Astrocyte of the spinal cord (primary cell): ENCODE data around the gene MAML3.

Source experiments
- DNase-seq: peaks from one replicate; pipeline ENCODE4 v3.0.0; 2011; ENCODE audit warnings: low read depth, low spot score
- H3K4me3 ChIP-seq: 2 replicates; pipeline ENCODE4 v1.5.1; 2011; ENCODE audit warnings: low read depth, mild to moderate bottlenecking, low read length, moderate library complexity
- in situ Hi-C: cut with HindIII; loops from 2 replicates; pipeline ENCODE4 v1.10.0; 2017; ENCODE audit warnings: low sequenced_read_pairs
- TF ChIP-seq, protein P1 (sequence below): IDR thresholded peaks from 2 replicates; pipeline ENCODE4 v1.5.1; 2012; ENCODE audit warnings: low read depth, mild to moderate bottlenecking, low read length, inconsistent platforms

MAML3 gene

DNA sequence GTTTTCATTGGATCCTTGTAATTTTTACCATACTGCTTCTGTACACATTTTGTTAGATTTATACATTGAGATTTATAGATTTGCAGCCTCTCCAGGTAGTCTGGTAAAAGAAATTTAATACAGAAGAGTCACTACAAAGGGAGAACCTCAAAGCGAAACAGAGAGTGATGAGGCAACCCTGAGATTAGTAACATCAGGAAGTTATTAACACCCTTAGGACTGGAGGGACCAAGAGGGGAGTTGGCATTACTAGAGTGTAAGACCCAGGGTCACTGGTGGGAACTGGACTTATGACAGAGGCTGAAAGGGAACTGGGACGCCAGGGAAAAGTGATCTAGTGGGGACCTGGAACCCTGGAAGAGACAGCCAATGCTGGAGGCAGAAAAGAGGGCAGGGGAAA lies 20.6 kb upstream of the MAML3 start:
- in situ Hi-C loops: no loop called here
- no peak overlapping the region for H3K4me3 ChIP-seq
- DNase-seq: no peak
- TF ChIP-seq, protein P1, sequence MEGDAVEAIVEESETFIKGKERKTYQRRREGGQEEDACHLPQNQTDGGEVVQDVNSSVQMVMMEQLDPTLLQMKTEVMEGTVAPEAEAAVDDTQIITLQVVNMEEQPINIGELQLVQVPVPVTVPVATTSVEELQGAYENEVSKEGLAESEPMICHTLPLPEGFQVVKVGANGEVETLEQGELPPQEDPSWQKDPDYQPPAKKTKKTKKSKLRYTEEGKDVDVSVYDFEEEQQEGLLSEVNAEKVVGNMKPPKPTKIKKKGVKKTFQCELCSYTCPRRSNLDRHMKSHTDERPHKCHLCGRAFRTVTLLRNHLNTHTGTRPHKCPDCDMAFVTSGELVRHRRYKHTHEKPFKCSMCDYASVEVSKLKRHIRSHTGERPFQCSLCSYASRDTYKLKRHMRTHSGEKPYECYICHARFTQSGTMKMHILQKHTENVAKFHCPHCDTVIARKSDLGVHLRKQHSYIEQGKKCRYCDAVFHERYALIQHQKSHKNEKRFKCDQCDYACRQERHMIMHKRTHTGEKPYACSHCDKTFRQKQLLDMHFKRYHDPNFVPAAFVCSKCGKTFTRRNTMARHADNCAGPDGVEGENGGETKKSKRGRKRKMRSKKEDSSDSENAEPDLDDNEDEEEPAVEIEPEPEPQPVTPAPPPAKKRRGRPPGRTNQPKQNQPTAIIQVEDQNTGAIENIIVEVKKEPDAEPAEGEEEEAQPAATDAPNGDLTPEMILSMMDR: no peak

DNA sequence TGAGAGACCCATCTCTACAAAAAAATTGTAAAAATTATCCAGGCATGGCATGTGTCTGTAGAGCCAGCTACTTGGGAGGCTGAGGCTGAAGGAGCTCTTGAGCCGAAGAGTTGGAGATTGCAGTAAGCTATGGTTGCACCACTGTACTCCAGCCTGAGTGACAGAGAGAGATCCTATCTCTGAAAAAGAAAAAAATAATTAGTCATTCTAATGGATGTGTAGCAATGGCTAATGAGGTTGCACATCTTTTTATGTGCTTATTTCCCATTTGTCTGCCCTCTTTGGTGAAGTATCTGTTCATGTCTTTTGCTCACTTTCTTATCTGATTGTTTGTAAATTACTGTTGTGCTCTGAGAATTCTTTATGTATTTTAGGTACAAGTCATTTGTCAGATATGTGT lies 19.0 kb upstream of the MAML3 start:
- in situ Hi-C loops: no loop called here
- TF ChIP-seq, protein P1: no peak
- no peak for DNase-seq
- H3K4me3 ChIP-seq: no peak overlapping the region

DNA sequence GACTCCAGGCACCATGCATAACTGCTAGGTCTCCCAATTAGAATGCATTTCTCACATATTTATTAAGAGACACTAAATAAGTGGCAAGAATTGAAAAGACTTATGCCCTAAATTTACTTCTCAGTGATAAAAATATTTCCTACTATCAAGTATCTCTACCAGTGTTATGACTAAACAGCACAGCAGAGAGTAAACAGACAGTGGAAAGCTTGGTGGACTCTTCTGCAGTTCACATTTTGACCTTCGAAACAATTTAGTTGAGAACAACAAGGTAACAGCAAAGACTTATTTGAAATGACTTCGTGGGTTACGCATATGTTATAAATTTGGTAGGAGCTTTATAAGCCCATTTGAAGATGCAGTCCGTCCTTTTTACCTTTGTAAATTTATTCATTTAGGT lies 16.3 kb upstream of the MAML3 start:
- DNase-seq: no peak
- in situ Hi-C loops: no loop called here
- TF ChIP-seq, protein P1: no peak
- no peak overlapping the region for H3K4me3 ChIP-seq

DNA sequence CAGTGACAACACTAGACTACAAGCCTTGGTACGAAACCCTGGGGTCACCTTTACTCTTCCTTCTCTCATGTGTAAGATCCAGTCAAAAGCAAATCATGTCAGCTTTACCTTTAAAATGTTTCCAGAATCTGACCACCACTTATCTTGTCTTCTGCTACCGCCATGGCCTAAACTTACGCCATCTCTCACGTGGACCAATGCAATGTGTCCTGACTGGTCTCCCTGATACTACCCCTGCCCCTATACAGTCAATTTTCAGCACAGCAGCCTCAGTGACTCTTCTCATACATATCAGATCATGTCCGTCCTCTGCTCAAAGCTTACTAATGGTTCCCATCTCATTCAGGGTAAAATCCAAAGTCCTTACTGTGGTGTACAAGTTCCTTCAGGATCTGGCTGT lies 15.0 kb upstream of the MAML3 start:
- TF ChIP-seq, protein P1: no peak
- in situ Hi-C loops: no loop called here
- H3K4me3 ChIP-seq: no peak overlapping the region
- no peak for DNase-seq

DNA sequence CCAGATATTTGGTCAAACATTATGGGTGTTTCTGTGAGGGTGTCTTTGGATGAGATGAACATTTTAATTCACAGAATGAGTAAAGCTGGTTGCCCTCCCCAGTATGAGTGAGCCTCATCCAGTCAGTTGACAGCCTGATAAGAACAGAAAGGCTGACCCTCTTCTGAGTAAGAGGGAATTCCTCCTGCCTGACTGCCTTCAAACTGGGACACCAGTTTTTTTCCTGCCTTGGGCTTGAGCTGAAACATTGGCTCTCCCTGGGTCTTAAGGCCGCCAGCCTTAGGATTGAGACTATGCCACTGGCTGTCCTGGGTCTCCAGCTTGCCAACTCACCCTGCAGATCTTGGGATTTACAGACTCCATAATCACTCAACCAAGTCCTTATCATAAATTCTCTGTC lies 14.5 kb upstream of the MAML3 start:
- no peak overlapping the region for H3K4me3 ChIP-seq
- no peak for DNase-seq
- in situ Hi-C loops: no loop called here
- TF ChIP-seq, protein P1: no peak

DNA sequence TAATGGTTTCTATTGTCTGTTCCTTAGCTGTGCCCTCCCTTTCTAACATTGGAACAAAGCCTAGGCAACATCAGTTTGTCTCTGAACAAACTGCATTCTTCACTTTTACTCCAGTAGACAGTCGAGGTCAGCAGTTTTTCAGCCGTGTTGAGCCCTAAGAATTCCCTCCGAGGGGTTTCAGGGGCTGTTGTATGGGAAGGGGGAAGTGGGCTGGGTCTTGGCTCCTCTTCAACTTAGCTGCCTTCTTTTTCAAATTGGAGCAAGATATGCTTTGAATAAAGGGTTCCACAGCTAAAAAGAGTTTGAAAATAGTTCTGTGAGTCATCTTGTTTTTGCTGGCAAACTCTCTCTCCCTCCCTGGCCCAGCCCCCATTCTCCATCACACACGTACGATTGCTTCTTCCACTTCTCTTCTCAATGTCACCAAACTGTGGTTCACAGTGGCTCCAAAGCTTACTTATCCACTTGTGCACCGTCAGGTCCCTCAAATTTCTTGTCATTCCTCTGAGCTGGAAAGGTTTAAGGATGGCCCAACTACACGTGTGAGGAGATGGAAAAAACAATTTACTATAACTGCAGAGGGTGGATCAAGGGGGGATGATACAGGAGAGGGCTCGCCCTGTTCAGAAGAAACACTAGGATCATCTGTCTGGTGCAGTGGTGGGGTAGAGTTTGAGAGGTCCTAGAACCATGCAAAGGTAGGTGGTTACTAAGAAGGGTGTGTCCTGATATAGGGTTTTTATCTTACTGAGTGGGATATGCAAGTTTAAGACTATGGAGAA lies 9.2 kb upstream of the MAML3 start:
- peak; percentile 85 for DNase-seq
- H3K4me3 ChIP-seq: no peak overlapping the region
- in situ Hi-C loops: no loop called here
- TF ChIP-seq, protein P1: no peak
